ENCODE results near the gene BICRAL. TPM values are rescaled to one million over a fixed set of nuclear protein-coding genes. Genes with fewer than 3 reads are reported as not detected.
A peak's percentile ranks its signal among the peaks of the same experiment; 100 is the strongest.

The BICRAL gene
- total RNA-seq, 1 donor from 2014 or later = 19.2 TPM

- intact Hi-C loops (cut with DNase I) = loop anchor here (2.0 to 5.0 kb wide), 2 partner anchors 37 to 99 kb away; partner anchors contain the start of gene TBCC
- peaks cover 43% of the 10 kb centered on the region for H3K4me1 ChIP-seq
Observed at GRCh38 chr6:42783177-42783875, 1.5 kb downstream of the BICRAL start.

GRCh38 chr6:42783876-42784642 is 2.2 kb downstream of the BICRAL start:
- peak in 1 of 2 donors; percentile 3 for TF ChIP-seq POLR2AphosphoS5 (IDR thresholded peaks at IDR 0.05; ENCODE audit: insufficient read depth in 1 of 2, low read depth in 1 of 2)
- TF ChIP-seq CTCF (IDR thresholded peaks at IDR 0.05) = no peak
- no peak for TF ChIP-seq POLR2A (IDR thresholded peaks at IDR 0.05)
- no peak for DNase-seq (ENCODE audit: extremely low spot score in 2 of 2)
- no peaks in the 10 kb centered on the region for H3K27me3 ChIP-seq
- intact Hi-C loops (cut with DNase I) = loop anchor here (2.0 to 5.0 kb wide), 2 partner anchors 37 to 98 kb away; partner anchors contain the start of gene TBCC
- no peaks in the 10 kb centered on the region for H3K36me3 ChIP-seq
- peaks cover 51% of the 10 kb centered on the region for H3K4me1 ChIP-seq
- no peaks in the 10 kb centered on the region for H3K9me3 ChIP-seq
- peak overlapping the region; percentile 100 for H3K27ac ChIP-seq
- H3K4me3 ChIP-seq = peak overlapping the region; percentile 72 to 96

More at GRCh38 chr6:42783177-42783875, 1.5 kb downstream of the BICRAL start:
- no peaks in the 10 kb centered on the region for H3K27me3 ChIP-seq
- H3K36me3 ChIP-seq = no peaks in the 10 kb centered on the region
- H3K27ac ChIP-seq = peak overlapping the region; percentile 100
- peak overlapping the region; percentile 72 to 96 for H3K4me3 ChIP-seq
- DNase-seq (ENCODE audit: extremely low spot score in 2 of 2) = no peak
- TF ChIP-seq CTCF (IDR thresholded peaks at IDR 0.05) = no peak
- TF ChIP-seq POLR2AphosphoS5 (IDR thresholded peaks at IDR 0.05; ENCODE audit: insufficient read depth in 1 of 2, low read depth in 1 of 2) = peak in 1 of 2 donors; percentile 94
- peak in 1 of 2 donors; percentile 40 for TF ChIP-seq POLR2A (IDR thresholded peaks at IDR 0.05)
- no peaks in the 10 kb centered on the region for H3K9me3 ChIP-seq

- Histone ChIP-seq H3K36me3 (no peaks in the 10 kb centered on the region), H3K9me3 (no peaks in the 10 kb centered on the region), H3K27ac (peak overlapping the region; percentile 100), H3K4me1 (peaks cover 59% of the 10 kb centered on the region), H3K27me3 (no peaks in the 10 kb centered on the region), H3K4me3 (peak overlapping the region; percentile 72 to 96)
- TF ChIP-seq CTCF (IDR thresholded peaks at IDR 0.05) (no peak), POLR2AphosphoS5 (IDR thresholded peaks at IDR 0.05; ENCODE audit: insufficient read depth in 1 of 2, low read depth in 1 of 2) (no peak), POLR2A (IDR thresholded peaks at IDR 0.05) (no peak)
- no peak for DNase-seq (ENCODE audit: extremely low spot score in 2 of 2)
- intact Hi-C loops (cut with DNase I) = loop anchor here (5.0 kb wide), 1 partner anchor 97 kb away; no protein-coding TSS in a partner anchor
Observed at GRCh38 chr6:42784717-42785498, 3.1 kb downstream of the BICRAL start.

GRCh38 chr6:42786525-42786985 is 4.7 kb downstream of the BICRAL start:
- H3K4me3 ChIP-seq = no peak overlapping the region
- peak overlapping the region; percentile 25 for H3K27ac ChIP-seq
- TF ChIP-seq POLR2AphosphoS5 (IDR thresholded peaks at IDR 0.05; ENCODE audit: insufficient read depth in 1 of 2, low read depth in 1 of 2) (no peak), CTCF (IDR thresholded peaks at IDR 0.05) (no peak), POLR2A (IDR thresholded peaks at IDR 0.05) (no peak)
- intact Hi-C loops (cut with DNase I) = no loop called here
- no peaks in the 10 kb centered on the region for H3K27me3 ChIP-seq
- DNase-seq (ENCODE audit: extremely low spot score in 2 of 2) = no peak
- no peaks in the 10 kb centered on the region for H3K36me3 ChIP-seq
- no peaks in the 10 kb centered on the region for H3K9me3 ChIP-seq
- peaks cover 64% of the 10 kb centered on the region for H3K4me1 ChIP-seq

All from vagina (tissue), 2 donors.